ENCODE measurements around the gene SPANXN2.

SPANXN2 gene

DNA sequence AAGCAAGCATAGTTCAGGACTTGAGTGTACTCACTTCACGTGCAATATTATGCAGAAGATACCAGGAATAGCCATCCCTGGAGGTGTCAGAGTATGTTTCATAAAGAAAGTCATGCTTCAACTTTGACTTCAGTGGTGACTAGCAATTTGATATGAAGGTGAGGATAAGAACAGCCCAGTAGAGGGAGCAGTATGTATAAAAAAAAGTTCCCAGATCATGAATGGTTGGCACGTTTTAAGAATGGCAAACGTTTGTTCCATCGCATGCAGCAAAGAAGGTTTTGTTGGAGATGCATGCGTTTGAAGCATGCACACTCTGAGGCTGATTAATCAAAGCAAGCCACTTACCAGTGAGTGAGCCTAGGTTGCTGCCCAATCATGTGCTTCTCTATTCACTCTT lies 51.2 kb downstream of the SPANXN2 start:
- Histone ChIP-seq H3K4me3 (ENCODE audit: low read depth in 1 of 2, low read length in 2 of 2) (no peak overlapping the region), H3K36me3 (ENCODE audit: control insufficient read depth in 1 of 2, insufficient read depth in 2 of 2, low read length in 2 of 2) (no peaks in the 10 kb centered on the region), H3K27me3 (ENCODE audit: low read depth, low read length) (no peaks in the 10 kb centered on the region), H3K9me3 (ENCODE audit: control insufficient read depth in 1 of 2, low read length in 2 of 2) (no peaks in the 10 kb centered on the region), H3K4me1 (ENCODE audit: control insufficient read depth in 1 of 2, insufficient read depth in 2 of 2, low read length in 2 of 2) (no peaks in the 10 kb centered on the region), H3K27ac (ENCODE audit: low read length) (no peak overlapping the region)

DNA sequence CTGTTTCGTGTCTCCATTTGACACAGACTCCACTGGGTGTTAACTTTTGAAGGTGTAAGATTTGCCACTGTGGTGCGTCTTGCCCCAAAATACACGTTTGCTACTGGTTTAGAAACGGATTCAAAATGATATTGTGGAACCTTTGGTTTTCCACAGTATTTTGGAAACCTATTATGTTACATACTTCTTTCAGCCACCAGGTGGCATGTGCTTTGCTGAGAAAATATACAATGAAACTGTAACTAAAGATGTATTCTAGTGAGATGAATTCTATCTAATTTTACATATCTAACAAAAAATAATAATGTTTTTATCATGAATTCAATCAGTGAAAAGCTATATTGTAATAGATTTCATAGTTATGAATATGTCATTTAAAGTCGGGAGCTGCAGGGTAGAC lies 56.2 kb downstream of the SPANXN2 start:
- Histone ChIP-seq H3K4me1 (ENCODE audit: control insufficient read depth in 1 of 2, insufficient read depth in 2 of 2, low read length in 2 of 2) (no peaks in the 10 kb centered on the region), H3K27ac (ENCODE audit: low read length) (no peak overlapping the region), H3K36me3 (ENCODE audit: control insufficient read depth in 1 of 2, insufficient read depth in 2 of 2, low read length in 2 of 2) (no peaks in the 10 kb centered on the region), H3K27me3 (ENCODE audit: low read depth, low read length) (no peaks in the 10 kb centered on the region), H3K4me3 (ENCODE audit: low read depth in 1 of 2, low read length in 2 of 2) (no peak overlapping the region), H3K9me3 (ENCODE audit: control insufficient read depth in 1 of 2, low read length in 2 of 2) (no peaks in the 10 kb centered on the region)

DNA sequence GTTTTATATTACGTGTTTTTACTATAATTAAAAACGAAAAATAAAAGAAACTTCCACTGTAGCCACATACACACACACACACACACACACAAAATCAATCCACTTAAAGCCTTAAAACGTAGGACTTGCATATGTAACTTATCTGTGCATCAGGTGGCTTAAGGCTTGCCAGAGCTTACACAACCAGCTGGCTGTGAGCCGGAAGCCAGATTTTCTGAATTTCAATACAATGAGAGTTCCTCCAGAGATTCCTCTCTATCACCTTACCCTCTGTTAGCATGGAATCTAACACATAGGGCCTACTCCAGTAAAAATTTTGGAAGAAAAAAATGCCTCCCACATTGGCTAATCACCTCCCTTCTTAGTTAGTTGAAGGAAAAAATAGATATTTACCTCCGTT lies 56.8 kb downstream of the SPANXN2 start:
- Histone ChIP-seq H3K27ac (ENCODE audit: low read length) (no peak overlapping the region), H3K27me3 (ENCODE audit: low read depth, low read length) (no peaks in the 10 kb centered on the region), H3K36me3 (ENCODE audit: control insufficient read depth in 1 of 2, insufficient read depth in 2 of 2, low read length in 2 of 2) (no peaks in the 10 kb centered on the region), H3K9me3 (ENCODE audit: control insufficient read depth in 1 of 2, low read length in 2 of 2) (no peaks in the 10 kb centered on the region), H3K4me1 (ENCODE audit: control insufficient read depth in 1 of 2, insufficient read depth in 2 of 2, low read length in 2 of 2) (no peaks in the 10 kb centered on the region), H3K4me3 (ENCODE audit: low read depth in 1 of 2, low read length in 2 of 2) (no peak overlapping the region)
